ENCODE data around the gene KPNA6.

GRCh38 chr1:32178380-32179192 lies 70.7 kb downstream of the KPNA6 start:
- TF ChIP-seq CTCF (IDR thresholded peaks at IDR 0.05; ENCODE audit: insufficient read depth, low read length, poor library complexity, severe bottlenecking) (no peak), EZH2phosphoT487 (conservative IDR thresholded peaks at IDR 0.05; ENCODE audit: low read length) (no peak)

Measured in SU-DHL-6 (cell line).